GM12892 (cell line): ENCODE results near the gene MINPP1. TPM values are rescaled to one million over a fixed set of nuclear protein-coding genes. Genes with fewer than 3 reads are reported as not detected.
"Not testable (repeated sequence)": the region's sequence is repeated elsewhere in the genome, so short reads cannot be mapped to it uniquely, and the experiment has no call there.

Source experiments
- DNase-seq: peaks from one replicate; pipeline ENCODE4 v3.0.0; 2011; ENCODE audit not compliant: insufficient read length
- FAIRE-seq: peaks from 2 replicates; lab custom pipeline; 2011; peaks lifted over from hg19 to GRCh38; lab: Jason Lieb, UNC
- POLR2A ChIP-seq: IDR thresholded peaks from 2 replicates; pipeline ENCODE4 v1.6.1; 2011; ENCODE audit warnings: low read depth, low read length, control low read depth
- POLR2AphosphoS5 ChIP-seq: IDR thresholded peaks from 2 replicates; pipeline ENCODE4 v1.6.1; 2011; ENCODE audit warnings: low read depth, low read length, control low read depth
- TAF1 ChIP-seq: IDR thresholded peaks from 2 replicates; pipeline ENCODE4 v1.6.1; 2011; ENCODE audit warnings: low read depth, mild to moderate bottlenecking, control low read depth, low read length, borderline replicate concordance
- polyA plus RNA-seq: library from polyadenylated mRNA; unstranded; fragments of >200 nt; gene quantifications from one replicate; pipeline ENCODE4 v1.2.1, GENCODE V29; 2012; ENCODE audit warnings: missing spikeins, inconsistent platforms; ENCODE audit not compliant: missing spikeins

The MINPP1 gene, protein sequence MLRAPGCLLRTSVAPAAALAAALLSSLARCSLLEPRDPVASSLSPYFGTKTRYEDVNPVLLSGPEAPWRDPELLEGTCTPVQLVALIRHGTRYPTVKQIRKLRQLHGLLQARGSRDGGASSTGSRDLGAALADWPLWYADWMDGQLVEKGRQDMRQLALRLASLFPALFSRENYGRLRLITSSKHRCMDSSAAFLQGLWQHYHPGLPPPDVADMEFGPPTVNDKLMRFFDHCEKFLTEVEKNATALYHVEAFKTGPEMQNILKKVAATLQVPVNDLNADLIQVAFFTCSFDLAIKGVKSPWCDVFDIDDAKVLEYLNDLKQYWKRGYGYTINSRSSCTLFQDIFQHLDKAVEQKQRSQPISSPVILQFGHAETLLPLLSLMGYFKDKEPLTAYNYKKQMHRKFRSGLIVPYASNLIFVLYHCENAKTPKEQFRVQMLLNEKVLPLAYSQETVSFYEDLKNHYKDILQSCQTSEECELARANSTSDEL
- polyA plus RNA-seq, result 10.2 TPM

DNA sequence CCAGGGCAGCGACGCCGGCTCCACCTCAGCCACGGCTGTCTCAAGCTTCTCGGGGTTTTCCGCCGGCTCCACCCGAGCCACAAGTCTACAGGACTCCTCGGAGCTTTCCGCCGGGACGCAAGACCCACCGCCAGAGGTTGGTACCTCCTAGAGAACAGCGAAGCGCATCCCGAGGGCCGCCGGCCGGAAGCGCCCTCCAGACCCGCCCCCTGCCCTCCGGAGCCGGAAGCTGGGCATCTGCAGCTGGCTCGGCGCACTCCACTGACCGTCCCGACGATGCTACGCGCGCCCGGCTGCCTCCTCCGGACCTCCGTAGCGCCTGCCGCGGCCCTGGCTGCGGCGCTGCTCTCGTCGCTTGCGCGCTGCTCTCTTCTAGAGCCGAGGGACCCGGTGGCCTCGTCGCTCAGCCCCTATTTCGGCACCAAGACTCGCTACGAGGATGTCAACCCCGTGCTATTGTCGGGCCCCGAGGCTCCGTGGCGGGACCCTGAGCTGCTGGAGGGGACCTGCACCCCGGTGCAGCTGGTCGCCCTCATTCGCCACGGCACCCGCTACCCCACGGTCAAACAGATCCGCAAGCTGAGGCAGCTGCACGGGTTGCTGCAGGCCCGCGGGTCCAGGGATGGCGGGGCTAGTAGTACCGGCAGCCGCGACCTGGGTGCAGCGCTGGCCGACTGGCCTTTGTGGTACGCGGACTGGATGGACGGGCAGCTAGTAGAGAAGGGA is at the start of gene MINPP1:
MINPP1 (plus strand) TSS at position 254 of the 726 bp plus-strand sequence; CDS start at position 277, 23 bp downstream.
- TF ChIP-seq TAF1, result peak; percentile 20; the same call in 1 of the 2 replicates
- peak; percentile 74; the same call in 1 of the 2 replicates for TF ChIP-seq POLR2A
- TF ChIP-seq POLR2AphosphoS5, result 0 out of 2 replicates have a peak, but pooled peaks have one; percentile 1
- DNase-seq (peak; percentile 74), FAIRE-seq (peak; percentile 96)

DNA sequence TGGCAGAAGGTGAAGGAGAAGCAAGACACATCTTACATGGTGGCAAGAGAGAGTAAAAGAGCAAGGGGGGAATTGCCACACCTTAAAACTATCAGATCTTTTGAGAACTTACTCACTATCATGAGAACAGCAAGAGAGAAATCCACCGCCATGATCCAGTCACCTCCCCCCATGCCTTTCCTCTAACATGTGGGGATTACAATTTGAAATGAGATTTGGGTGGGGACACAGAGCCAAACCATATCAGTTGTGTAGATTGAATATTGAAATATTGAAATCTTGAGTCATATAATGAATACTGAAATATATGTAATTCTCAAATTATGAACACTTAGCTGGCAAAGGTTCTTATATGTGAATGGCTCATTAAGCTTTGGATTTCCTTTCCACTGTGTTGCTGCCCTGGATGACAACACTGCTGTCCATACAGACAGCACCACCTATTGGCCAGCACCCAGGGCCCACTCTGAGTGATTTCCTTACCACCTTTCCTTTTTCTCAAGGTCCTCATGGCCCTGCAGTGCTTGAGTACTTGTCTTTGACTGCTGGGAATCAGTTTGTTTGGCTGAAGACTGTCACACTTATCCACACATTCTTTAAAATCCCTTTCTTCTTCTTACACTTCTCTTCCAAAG is 48.0 kb upstream of the MINPP1 start:
- FAIRE-seq, DNase-seq: not testable (repeated sequence)

DNA sequence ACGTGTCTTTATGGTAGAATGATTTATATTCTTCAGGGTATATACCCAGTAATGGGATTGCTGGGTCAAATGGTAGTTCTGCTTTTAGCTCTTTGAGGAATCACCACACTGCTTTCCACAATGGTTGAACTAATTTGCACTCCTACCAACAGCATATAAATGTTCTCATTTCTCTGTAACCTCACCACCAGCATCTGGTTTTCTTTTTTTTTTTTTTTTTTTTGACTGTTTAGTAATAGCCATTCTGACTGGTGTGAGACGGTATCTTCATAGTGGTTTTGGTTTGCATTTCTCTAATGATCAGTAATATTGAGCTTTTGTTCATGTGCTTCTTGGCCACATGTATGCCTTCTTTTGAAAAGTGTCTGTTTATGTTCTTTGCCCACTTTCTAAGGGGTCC is 42.9 kb upstream of the MINPP1 start:
- FAIRE-seq, DNase-seq: not testable (repeated sequence)

DNA sequence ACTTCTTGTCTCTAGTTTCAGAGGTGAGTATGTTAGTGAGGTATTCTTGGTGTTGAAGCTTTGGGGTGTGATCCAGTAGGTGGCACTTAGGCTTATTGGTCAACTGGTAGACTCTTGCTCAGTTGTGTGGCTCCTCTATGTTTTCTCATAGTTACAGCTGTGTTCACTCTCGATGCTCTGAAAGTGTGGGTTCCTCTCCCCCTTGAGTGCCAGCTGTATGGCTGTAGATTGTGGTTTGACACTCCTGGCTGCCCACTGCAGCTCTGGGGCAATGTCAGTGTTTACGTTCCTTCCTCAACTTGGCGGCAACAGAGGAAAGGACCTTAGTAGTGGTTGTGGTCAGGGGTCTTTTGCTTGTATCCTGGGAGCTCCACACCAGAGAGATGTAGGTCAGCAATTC is 37.8 kb upstream of the MINPP1 start:
- not testable (repeated sequence) for FAIRE-seq, DNase-seq

DNA sequence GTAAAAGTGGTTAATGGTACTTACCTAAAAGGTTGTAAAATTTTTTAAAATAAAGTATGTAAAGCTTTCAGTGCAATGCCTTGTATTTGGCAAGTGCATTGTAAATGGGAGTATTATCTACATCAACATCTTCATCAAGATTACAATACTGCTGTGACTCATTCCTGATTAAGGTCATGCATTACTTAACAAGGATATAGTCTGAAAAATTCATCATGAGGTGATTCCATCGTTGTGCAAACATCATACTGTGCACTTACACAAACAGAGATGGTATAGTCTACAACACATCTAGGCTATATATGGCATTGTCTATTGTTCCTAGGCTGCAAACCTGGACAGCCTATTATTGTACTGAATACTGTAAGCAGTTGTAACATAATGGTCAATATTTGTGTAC is 16.0 kb upstream of the MINPP1 start:
- not testable (repeated sequence) for FAIRE-seq, DNase-seq

DNA sequence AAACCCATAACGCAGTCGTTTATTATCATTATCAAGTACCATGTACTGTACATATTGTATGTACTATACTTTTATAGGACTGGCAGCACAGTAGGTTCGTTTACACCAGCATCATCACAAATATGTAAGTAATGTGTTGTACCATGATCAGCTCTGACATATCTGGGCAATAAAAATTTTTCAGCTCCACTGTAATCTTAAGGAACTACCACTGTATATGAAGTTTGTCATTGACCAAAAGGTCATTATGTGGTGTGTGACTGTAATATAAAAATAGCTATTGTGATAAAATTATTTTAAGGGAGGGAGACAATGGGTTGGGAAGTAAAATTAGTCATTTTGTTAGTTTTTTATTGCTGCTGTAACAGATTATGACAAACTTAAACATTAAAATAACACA is 14.4 kb upstream of the MINPP1 start:
- not testable (repeated sequence) for FAIRE-seq, DNase-seq

DNA sequence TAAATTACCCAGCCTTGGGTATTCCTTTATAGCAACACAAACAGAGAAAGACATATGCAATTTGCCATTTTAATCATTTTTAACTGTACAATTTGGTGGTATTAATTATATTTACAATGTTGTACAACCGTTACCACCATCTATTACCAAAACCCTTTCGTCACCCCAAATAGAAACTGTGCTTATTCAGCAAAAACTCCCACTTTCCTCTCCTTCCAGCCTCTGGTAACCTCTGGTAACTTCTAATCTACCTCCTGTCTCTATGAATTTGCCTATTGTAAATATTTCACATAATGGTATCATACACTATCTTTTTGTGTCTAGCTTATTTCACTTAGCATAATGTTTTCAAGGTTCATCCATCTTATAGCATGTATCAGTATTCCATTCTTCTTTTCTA is 12.2 kb upstream of the MINPP1 start:
- DNase-seq, FAIRE-seq: not testable (repeated sequence)

DNA sequence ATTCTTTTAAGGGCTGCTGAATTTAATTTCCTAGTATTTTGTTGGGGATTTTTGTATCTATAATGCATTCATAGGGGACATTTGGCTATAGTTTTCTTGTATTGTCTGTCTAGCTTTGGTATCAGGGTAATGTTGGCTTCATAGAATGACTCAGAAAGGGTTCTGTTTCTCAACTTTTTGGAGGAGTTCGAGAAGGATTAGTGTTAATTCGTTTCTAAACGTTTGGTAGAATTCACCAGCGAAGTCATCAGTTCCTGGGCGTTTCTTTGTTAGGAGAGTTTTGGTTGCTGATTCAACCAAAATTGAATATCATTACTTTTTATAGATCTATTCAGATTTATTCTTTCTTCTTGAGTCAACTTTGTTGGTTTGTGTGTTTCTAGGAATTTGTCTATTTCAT is 9.2 kb upstream of the MINPP1 start:
- FAIRE-seq, DNase-seq: not testable (repeated sequence)

DNA sequence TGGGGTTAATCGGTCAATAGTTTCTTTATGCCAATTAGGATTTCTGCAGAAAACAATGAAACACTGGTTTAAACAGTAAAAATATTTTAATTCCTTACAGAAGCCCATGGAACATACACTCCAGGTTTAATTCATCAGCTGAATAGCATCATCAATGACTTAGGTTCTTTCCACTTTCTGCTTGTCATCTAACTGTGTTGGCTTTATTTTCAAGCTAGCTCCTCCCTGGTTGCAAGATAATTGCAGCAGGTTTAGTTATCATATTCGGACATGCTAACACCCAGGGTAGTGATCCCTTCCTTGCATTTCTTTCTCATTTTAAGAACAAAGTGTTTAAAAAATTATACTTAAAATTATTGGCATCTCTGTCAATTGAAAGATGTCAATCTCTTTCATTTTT is 7.3 kb upstream of the MINPP1 start:
- FAIRE-seq, result not testable (repeated sequence)

DNA sequence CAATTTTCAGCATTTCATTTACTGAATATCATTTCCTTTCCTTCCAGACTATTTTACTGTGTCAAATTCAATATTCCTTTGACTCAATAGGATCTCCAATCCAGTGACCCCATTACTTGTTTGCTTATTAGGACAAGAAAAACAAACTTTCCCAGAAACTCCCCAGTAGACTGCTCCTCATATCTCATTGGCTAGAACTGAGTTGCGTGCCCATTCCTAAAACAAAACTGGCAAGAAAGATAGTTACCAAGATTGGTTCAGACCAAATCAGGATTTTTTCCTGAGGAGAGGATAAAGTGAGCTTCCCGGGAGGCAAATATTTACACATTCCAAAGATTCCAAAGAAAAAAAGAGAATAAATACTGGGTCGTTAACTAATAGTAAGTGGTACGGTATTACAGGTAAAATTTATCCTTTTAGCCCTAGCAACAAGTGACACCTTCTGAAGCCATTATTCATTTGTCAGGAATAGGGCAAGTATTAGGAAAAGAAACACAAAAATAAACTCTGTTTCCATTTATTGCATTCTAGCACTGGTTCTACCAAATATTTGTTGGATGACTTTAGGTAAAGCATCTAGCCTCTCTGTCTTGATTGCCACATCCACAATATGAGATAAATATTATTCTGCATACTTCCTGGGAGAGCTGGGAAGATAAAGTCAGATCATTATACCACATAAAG is 6.4 kb upstream of the MINPP1 start:
- not testable (repeated sequence) for FAIRE-seq

More for the DNA sequence above, 7.3 kb upstream of the MINPP1 start:
- DNase-seq, result not testable (repeated sequence)

DNA sequence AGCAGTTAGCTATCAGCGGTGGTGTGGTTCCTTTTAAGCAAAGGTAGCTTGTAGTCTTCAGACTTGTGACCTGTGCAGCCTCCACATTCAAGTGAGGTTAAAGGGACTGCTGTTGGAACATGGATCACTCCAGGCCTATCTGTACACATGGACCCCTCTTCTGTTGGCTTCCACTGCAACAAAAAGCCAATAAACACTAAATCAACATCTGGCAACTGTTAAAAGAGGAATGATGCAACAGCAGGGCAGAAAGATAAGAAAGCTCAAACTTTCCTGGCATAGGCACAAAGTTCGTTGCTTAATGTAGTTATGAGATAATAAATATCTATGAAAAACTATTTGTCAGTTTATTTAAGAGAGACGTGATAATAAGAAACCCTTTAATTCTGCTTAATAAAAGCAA is 4.0 kb upstream of the MINPP1 start:
- TF ChIP-seq POLR2AphosphoS5 (no peak), POLR2A (no peak), TAF1 (no peak)
- FAIRE-seq (no peak), DNase-seq (no peak)

More for the DNA sequence above, 6.4 kb upstream of the MINPP1 start:
- not testable (repeated sequence) for DNase-seq

DNA sequence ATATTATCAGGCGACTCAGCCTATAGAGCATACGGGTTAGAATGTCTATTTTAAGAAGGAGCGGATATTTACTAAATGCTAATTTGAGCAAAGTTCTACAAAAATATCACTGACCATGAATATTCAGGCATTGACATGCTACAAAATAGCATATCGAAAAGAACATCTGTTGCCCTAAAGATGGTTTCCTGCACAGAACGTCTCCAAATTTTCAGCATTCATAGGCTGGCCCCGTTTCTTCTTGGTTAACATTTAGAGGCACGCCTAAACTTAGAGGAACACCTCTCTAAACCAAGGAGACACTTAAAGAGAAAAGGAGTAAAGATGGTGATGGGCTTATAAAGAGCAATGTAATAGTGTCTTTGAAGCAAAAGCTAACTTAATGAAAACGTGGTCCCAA is 1.3 kb upstream of the MINPP1 start:
- DNase-seq, result no peak
- TF ChIP-seq POLR2A (no peak), TAF1 (no peak), POLR2AphosphoS5 (no peak)
- no peak for FAIRE-seq

DNA sequence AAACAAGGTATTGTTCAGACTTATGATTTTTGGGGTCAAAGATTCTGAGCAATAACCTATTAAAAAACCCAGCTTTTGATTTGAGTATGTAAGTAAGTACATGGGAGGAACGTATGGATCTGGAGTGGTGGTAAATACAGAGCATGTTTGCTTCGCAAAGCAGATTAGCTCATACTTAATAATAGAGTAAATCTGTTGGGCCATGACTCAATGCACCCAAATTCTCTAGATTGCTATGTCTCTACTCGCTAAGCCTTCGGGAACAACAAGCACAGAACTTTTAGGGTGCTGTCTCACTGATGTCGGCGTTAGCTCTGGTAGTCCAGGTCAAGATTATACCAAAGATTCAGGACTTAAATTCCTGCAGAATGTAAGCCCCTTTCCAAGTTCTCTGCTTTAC is 807 bp upstream of the MINPP1 start:
- FAIRE-seq (no peak), DNase-seq (no peak)
- no peak for TF ChIP-seq POLR2AphosphoS5
- TF ChIP-seq TAF1, result no peak
- TF ChIP-seq POLR2A, result no peak
